Measurements from ENCODE around the gene NUDT16L1. TPM values are rescaled to one million over a fixed set of nuclear protein-coding genes. Genes with fewer than 3 reads are reported as not detected.

Gene NUDT16L1
- total and polyA plus RNA-seq, 2 donors (not counting 1 experiment from before 2014, with no cell fraction given) = 14.0 to 21.5 TPM

DNA sequence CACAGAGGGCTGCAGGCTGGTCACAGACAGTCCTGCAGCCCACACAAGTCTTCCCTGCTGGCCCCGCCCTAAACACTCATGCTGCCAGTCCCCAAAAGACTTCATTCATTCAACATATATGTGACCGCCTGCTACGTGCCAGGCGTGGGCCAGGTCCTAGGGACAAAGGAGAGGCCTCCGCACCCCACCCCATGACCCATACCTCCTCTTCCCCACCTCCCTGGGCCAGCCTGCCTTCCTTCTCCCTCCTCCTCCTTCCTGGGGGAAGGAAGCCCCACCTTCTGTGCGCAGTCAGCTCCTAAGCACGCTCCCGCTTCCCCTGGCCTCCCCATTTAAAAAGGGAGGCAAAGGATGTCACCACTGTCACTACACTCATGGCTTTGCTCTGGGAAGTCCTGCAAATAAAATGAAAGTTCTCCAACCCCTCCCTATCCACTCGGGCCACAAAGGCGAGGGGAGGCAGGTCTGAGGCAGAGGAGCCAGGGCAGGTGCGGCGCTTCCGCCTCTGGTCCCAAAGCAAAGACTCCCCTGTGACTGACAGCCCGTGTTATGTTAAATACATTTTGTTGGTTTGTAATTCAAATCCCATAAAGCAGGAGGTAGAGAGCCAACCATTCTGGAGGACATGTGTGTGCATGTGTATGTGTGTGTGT is 50.0 kb downstream of the NUDT16L1 start:
- H3K4me2 ChIP-seq (ENCODE audit: extremely low read depth, insufficient read depth, low read length) = peak overlapping the region; percentile 10
- H3K9ac ChIP-seq (ENCODE audit: insufficient read depth, low read length) = no peak overlapping the region
- DNase-seq (ENCODE audit: low read depth in 2 of 2) = no peak
- no peaks in the 10 kb centered on the region for H3K36me3 ChIP-seq (ENCODE audit: control insufficient read depth, insufficient read depth, low read length)
- H3K4me3 ChIP-seq (replicated peaks in 1 of 4; ENCODE audit: control extremely low read depth in 1 of 4, insufficient read depth in 1 of 4, low read depth in 3 of 4, low read length in 4 of 4) = no peak overlapping the region
- H3K79me2 ChIP-seq (ENCODE audit: control insufficient read depth, insufficient read depth, low read length) = no peaks in the 10 kb centered on the region
- H2AFZ ChIP-seq (ENCODE audit: low read length) = no peak overlapping the region
- no peaks in the 10 kb centered on the region for H3K9me3 ChIP-seq (ENCODE audit: control insufficient read depth, insufficient read depth, low read depth, low read length)
- TF ChIP-seq, protein P1, sequence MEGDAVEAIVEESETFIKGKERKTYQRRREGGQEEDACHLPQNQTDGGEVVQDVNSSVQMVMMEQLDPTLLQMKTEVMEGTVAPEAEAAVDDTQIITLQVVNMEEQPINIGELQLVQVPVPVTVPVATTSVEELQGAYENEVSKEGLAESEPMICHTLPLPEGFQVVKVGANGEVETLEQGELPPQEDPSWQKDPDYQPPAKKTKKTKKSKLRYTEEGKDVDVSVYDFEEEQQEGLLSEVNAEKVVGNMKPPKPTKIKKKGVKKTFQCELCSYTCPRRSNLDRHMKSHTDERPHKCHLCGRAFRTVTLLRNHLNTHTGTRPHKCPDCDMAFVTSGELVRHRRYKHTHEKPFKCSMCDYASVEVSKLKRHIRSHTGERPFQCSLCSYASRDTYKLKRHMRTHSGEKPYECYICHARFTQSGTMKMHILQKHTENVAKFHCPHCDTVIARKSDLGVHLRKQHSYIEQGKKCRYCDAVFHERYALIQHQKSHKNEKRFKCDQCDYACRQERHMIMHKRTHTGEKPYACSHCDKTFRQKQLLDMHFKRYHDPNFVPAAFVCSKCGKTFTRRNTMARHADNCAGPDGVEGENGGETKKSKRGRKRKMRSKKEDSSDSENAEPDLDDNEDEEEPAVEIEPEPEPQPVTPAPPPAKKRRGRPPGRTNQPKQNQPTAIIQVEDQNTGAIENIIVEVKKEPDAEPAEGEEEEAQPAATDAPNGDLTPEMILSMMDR (conservative IDR thresholded peaks at IDR 0.05 in 1 of 2, IDR thresholded peaks at IDR 0.05 in 1 of 2; ENCODE audit: low read depth in 1 of 2, low read length in 2 of 2) = no peak
- TF ChIP-seq EZH2 (IDR thresholded peaks at IDR 0.05; ENCODE audit: low read length, missing control alignments) = no peak
- H3K4me1 ChIP-seq (ENCODE audit: control insufficient read depth, extremely low read depth, insufficient read depth, low read length) = no peaks in the 10 kb centered on the region
- H4K20me1 ChIP-seq (ENCODE audit: control insufficient read depth, extremely low read depth, insufficient read depth, low read length) = no peaks in the 10 kb centered on the region
- H3K27ac ChIP-seq (ENCODE audit: insufficient read depth, low read length) = no peak overlapping the region
- H3K27me3 ChIP-seq (ENCODE audit: control insufficient read depth, insufficient read depth, low read length) = no peaks in the 10 kb centered on the region

- Histone ChIP-seq H3K9me3 (ENCODE audit: control insufficient read depth, insufficient read depth, low read depth, low read length) (no peaks in the 10 kb centered on the region), H3K4me1 (ENCODE audit: control insufficient read depth, extremely low read depth, insufficient read depth, low read length) (no peaks in the 10 kb centered on the region), H3K4me2 (ENCODE audit: extremely low read depth, insufficient read depth, low read length) (no peak overlapping the region), H4K20me1 (ENCODE audit: control insufficient read depth, extremely low read depth, insufficient read depth, low read length) (no peaks in the 10 kb centered on the region), H3K4me3 (replicated peaks in 1 of 4; ENCODE audit: control extremely low read depth in 1 of 4, insufficient read depth in 1 of 4, low read depth in 3 of 4, low read length in 4 of 4) (no peak overlapping the region), H3K79me2 (ENCODE audit: control insufficient read depth, insufficient read depth, low read length) (no peaks in the 10 kb centered on the region), H2AFZ (ENCODE audit: low read length) (no peak overlapping the region), H3K27me3 (ENCODE audit: control insufficient read depth, insufficient read depth, low read length) (no peaks in the 10 kb centered on the region), H3K27ac (ENCODE audit: insufficient read depth, low read length) (no peak overlapping the region), H3K36me3 (ENCODE audit: control insufficient read depth, insufficient read depth, low read length) (no peaks in the 10 kb centered on the region), H3K9ac (ENCODE audit: insufficient read depth, low read length) (no peak overlapping the region)
- no peak for TF ChIP-seq EZH2 (IDR thresholded peaks at IDR 0.05; ENCODE audit: low read length, missing control alignments)
- TF ChIP-seq, protein P1 (conservative IDR thresholded peaks at IDR 0.05 in 1 of 2, IDR thresholded peaks at IDR 0.05 in 1 of 2; ENCODE audit: low read depth in 1 of 2, low read length in 2 of 2) = no peak
- DNase-seq (ENCODE audit: low read depth in 2 of 2) = no peak
Measured at GRCh38 chr16:4744555-4745273, 51.4 kb downstream of the NUDT16L1 start.

- Histone ChIP-seq H3K4me2 (ENCODE audit: extremely low read depth, insufficient read depth, low read length) (no peak overlapping the region), H3K9ac (ENCODE audit: insufficient read depth, low read length) (no peak overlapping the region), H3K4me1 (ENCODE audit: control insufficient read depth, extremely low read depth, insufficient read depth, low read length) (no peaks in the 10 kb centered on the region), H3K79me2 (ENCODE audit: control insufficient read depth, insufficient read depth, low read length) (no peaks in the 10 kb centered on the region), H2AFZ (ENCODE audit: low read length) (no peak overlapping the region), H3K9me3 (ENCODE audit: control insufficient read depth, insufficient read depth, low read depth, low read length) (no peaks in the 10 kb centered on the region), H3K27me3 (ENCODE audit: control insufficient read depth, insufficient read depth, low read length) (no peaks in the 10 kb centered on the region), H3K4me3 (replicated peaks in 1 of 4; ENCODE audit: control extremely low read depth in 1 of 4, insufficient read depth in 1 of 4, low read depth in 3 of 4, low read length in 4 of 4) (no peak overlapping the region), H3K27ac (ENCODE audit: insufficient read depth, low read length) (no peak overlapping the region), H3K36me3 (ENCODE audit: control insufficient read depth, insufficient read depth, low read length) (no peaks in the 10 kb centered on the region), H4K20me1 (ENCODE audit: control insufficient read depth, extremely low read depth, insufficient read depth, low read length) (no peaks in the 10 kb centered on the region)
- no peak for DNase-seq (ENCODE audit: low read depth in 2 of 2)
- TF ChIP-seq EZH2 (IDR thresholded peaks at IDR 0.05; ENCODE audit: low read length, missing control alignments) = no peak
Measured at GRCh38 chr16:4745274-4745569, 51.9 kb downstream of the NUDT16L1 start.

Other genes with a start within 250 kb of the NUDT16L1 start
- gene NMRAL1, start 218.9 kb upstream of the NUDT16L1 start, total RNA-seq = 71.7 and 73.5 TPM in 2 replicates
- gene NMRAL1, start 218.9 kb upstream of the NUDT16L1 start, polyA plus RNA-seq = 33.6 and 42.0 TPM in 2 replicates
- 40.0 and 40.6 TPM in 2 replicates for gene HMOX2, start 217.2 kb upstream of the NUDT16L1 start, total RNA-seq
- gene HMOX2, start 217.2 kb upstream of the NUDT16L1 start, polyA plus RNA-seq = 45.7 and 54.7 TPM in 2 replicates
- gene CDIP1, start 154.8 kb upstream of the NUDT16L1 start, total RNA-seq = 4.9 and 12.2 TPM in 2 replicates
- gene CDIP1, start 154.8 kb upstream of the NUDT16L1 start, polyA plus RNA-seq = 6.3 and 11.7 TPM in 2 replicates
- under 0.01 TPM in 2 replicates for gene C16orf96, start 137.2 kb upstream of the NUDT16L1 start, total RNA-seq
- gene C16orf96, start 137.2 kb upstream of the NUDT16L1 start, polyA plus RNA-seq = 0.01 TPM in 1 of 2 replicates, not detected in the other
- 3.6 and 4.4 TPM in 2 replicates for gene UBALD1, start 78.7 kb upstream of the NUDT16L1 start, total RNA-seq
- 2.2 and 3.7 TPM in 2 replicates for gene UBALD1, start 78.7 kb upstream of the NUDT16L1 start, polyA plus RNA-seq
- 15.9 and 26.1 TPM in 2 replicates for gene MGRN1, start 68.7 kb upstream of the NUDT16L1 start, total RNA-seq
- gene MGRN1, start 68.7 kb upstream of the NUDT16L1 start, polyA plus RNA-seq = 5.4 and 9.6 TPM in 2 replicates
- 26.2 and 26.3 TPM in 2 replicates for gene ANKS3, start 40.7 kb downstream of the NUDT16L1 start, total RNA-seq
- gene ANKS3, start 40.7 kb downstream of the NUDT16L1 start, polyA plus RNA-seq = 8.4 and 11.9 TPM in 2 replicates
- 0.26 and 0.50 TPM in 2 replicates for gene DNAAF8, start 41.0 kb downstream of the NUDT16L1 start, total RNA-seq
- 0.84 and 0.95 TPM in 2 replicates for gene DNAAF8, start 41.0 kb downstream of the NUDT16L1 start, polyA plus RNA-seq
- 6.9 and 7.1 TPM in 2 replicates for gene ZNF500, start 73.6 kb downstream of the NUDT16L1 start, total RNA-seq
- 3.1 TPM in 2 replicates for gene ZNF500, start 73.6 kb downstream of the NUDT16L1 start, polyA plus RNA-seq
- gene SEPTIN12, start 94.8 kb downstream of the NUDT16L1 start, total RNA-seq = not detected in 2 replicates
- not detected in 2 replicates for gene SEPTIN12, start 94.8 kb downstream of the NUDT16L1 start, polyA plus RNA-seq
- not detected in 2 replicates for gene SMIM22, start 101.8 kb downstream of the NUDT16L1 start, total RNA-seq
- not detected in 2 replicates for gene SMIM22, start 101.8 kb downstream of the NUDT16L1 start, polyA plus RNA-seq
- gene ROGDI, start 109.1 kb downstream of the NUDT16L1 start, total RNA-seq = 11.6 and 13.0 TPM in 2 replicates
- 8.6 and 9.2 TPM in 2 replicates for gene ROGDI, start 109.1 kb downstream of the NUDT16L1 start, polyA plus RNA-seq
- gene GLYR1, start 153.7 kb downstream of the NUDT16L1 start, total RNA-seq = 39.6 and 40.8 TPM in 2 replicates
- 28.6 and 42.2 TPM in 2 replicates for gene GLYR1, start 153.7 kb downstream of the NUDT16L1 start, polyA plus RNA-seq
- 19.5 and 21.1 TPM in 2 replicates for gene UBN1, start 153.9 kb downstream of the NUDT16L1 start, total RNA-seq
- gene UBN1, start 153.9 kb downstream of the NUDT16L1 start, polyA plus RNA-seq = 13.6 and 15.3 TPM in 2 replicates
- 43.7 and 50.5 TPM in 2 replicates for gene PPL, start 243.6 kb downstream of the NUDT16L1 start, total RNA-seq
- gene PPL, start 243.6 kb downstream of the NUDT16L1 start, polyA plus RNA-seq = 3.3 and 5.0 TPM in 2 replicates

All from fibroblast of lung (primary cell).